Ascending aorta (tissue), 2 donors: ENCODE results near the gene CMTR1. TPM values are rescaled to one million over a fixed set of nuclear protein-coding genes. Genes with fewer than 3 reads are reported as not detected.

Experiments
- DNase-seq, 2 donors: peaks; one replicate each; pipeline ENCODE4 v3.0.0-alpha.2; 2019; ENCODE audit warnings: low spot score in 2 of 2
- H3K27ac ChIP-seq, 2 donors: fragments of 200-600 bp; sonication (generic); one replicate each; pipeline ENCODE4 v1.5.1; 2016 to 2017; ENCODE audit warnings: mild to moderate bottlenecking in 1 of 2
- H3K27me3 ChIP-seq: fragments of 200-600 bp; sonication (generic); one replicate; pipeline ENCODE4 v1.5.1; 2017
- H3K36me3 ChIP-seq, 2 donors: fragments of 200-600 bp; sonication (generic); one replicate each; pipeline ENCODE4 v1.5.1; 2016
- H3K4me1 ChIP-seq, 2 donors: fragments of 200-600 bp; sonication (generic); one replicate each; pipeline ENCODE4 v1.5.1; 2016 to 2017; ENCODE audit warnings: mild to moderate bottlenecking in 1 of 2
- H3K4me3 ChIP-seq, 2 donors: fragments of 200-600 bp; sonication (generic); one replicate each; pipeline ENCODE4 v1.5.1; 2016 to 2017; ENCODE audit warnings: mild to moderate bottlenecking in 1 of 2
- H3K9me3 ChIP-seq, 2 donors: fragments of 200-600 bp; sonication (generic); one replicate each; pipeline ENCODE4 v1.5.1; 2016
- intact Hi-C: fragments of 100-400 bp; cut with DNase I; formaldehyde crosslinking; loops from one replicate; pipeline ENCODE4 v1.15.1; 2023
- total RNA-seq: library from RNA; depleted of rRNA; stranded (reverse); fragments of >200 nt; gene quantifications from one replicate; pipeline ENCODE4 v1.1.0, GENCODE V29; 2016
- TF ChIP-seq, protein P1 (sequence below), 3 experiments: fragments of 200-600 bp in 2 of 3; fragments of 450-650 bp in 1 of 3; sonication (generic) in 2 of 3; IDR thresholded peaks; one replicate each; pipeline ENCODE4 v1.5.1; 2016 to 2019; ENCODE audit warnings: antibody characterized with exemption in 3 of 3, mild to moderate bottlenecking in 1 of 3, moderate library complexity in 1 of 3

The CMTR1 gene
- total RNA-seq, 1 donor from 2014 or later, result 24.5 TPM

DNA sequence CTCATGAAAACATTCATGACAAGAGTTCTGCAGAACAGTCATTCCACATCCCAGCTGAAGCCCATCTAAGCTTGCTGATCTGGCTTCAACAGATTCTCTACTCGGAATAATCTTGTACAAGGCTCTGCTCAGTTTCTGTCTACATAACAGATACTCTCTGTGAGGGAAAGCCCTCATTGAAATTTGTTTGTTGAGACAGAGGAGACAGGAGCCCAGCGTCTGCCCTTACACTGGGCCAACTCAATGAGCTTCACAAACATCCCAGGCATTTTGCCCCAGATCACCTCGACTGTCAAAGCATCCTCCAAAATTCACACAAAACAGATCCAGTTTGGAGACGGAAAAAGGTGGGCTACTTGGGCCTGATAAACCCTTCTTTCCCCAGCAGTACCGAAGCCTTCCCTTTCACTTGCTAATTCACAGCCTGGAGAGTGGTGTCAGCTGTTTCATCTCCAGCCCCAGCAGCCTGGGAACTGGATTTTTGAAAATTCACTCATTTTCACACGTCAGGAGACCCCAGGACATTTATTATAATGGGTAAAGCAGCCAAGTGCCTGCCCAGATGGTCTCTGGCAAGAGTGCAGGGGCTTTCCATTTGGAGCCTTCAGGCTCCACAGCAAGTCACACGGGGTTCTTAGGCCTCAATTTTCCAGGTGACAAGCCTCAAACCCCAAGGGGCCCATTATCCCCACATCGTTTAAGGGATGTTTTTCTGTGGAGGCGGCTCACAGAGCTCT lies 59.4 kb downstream of the CMTR1 start:
- TF ChIP-seq, protein P1, sequence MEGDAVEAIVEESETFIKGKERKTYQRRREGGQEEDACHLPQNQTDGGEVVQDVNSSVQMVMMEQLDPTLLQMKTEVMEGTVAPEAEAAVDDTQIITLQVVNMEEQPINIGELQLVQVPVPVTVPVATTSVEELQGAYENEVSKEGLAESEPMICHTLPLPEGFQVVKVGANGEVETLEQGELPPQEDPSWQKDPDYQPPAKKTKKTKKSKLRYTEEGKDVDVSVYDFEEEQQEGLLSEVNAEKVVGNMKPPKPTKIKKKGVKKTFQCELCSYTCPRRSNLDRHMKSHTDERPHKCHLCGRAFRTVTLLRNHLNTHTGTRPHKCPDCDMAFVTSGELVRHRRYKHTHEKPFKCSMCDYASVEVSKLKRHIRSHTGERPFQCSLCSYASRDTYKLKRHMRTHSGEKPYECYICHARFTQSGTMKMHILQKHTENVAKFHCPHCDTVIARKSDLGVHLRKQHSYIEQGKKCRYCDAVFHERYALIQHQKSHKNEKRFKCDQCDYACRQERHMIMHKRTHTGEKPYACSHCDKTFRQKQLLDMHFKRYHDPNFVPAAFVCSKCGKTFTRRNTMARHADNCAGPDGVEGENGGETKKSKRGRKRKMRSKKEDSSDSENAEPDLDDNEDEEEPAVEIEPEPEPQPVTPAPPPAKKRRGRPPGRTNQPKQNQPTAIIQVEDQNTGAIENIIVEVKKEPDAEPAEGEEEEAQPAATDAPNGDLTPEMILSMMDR (IDR thresholded peaks at IDR 0.05), result no peak
- Histone ChIP-seq H3K9me3 (no peaks in the 10 kb centered on the region), H3K4me3 (no peak overlapping the region), H3K27me3 (no peaks in the 10 kb centered on the region), H3K27ac (no peak overlapping the region), H3K4me1 (no peaks in the 10 kb centered on the region), H3K36me3 (no peaks in the 10 kb centered on the region)
- intact Hi-C loops, result no loop called here
- DNase-seq, result no peak

DNA sequence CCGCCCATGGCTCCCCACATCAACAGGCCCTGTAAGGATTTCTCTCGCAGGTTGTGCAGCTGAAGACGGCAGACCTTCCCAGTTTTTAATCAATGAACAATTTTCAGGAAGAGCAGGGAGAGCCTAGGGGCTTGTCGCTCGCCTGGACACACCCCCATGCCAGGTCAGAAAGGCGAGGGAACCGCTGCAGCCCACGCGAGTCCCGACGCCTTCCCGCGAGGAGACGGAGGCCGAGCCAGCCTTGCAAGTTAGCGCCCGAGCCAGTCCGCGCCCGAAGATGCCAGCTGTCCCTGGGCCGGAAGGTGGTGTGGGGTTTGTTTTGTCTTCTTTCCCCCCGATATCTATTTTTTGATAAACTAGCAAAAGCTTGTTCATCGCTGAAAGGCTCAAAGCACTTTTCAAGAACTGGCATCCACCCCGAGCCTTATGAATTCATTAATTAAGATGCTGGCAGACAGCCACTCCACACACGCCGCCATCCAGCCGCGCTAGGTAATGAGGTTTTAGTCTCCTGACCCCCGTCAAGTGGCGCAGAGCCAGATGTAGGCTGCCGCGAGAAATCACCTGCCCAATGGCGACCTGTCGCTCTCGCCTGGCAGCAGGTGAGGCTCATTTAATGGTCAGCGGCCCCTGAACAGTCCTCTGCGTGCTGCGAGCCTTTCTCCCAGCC lies 60.1 kb downstream of the CMTR1 start:
- H3K27ac ChIP-seq, result no peak overlapping the region

DNA sequence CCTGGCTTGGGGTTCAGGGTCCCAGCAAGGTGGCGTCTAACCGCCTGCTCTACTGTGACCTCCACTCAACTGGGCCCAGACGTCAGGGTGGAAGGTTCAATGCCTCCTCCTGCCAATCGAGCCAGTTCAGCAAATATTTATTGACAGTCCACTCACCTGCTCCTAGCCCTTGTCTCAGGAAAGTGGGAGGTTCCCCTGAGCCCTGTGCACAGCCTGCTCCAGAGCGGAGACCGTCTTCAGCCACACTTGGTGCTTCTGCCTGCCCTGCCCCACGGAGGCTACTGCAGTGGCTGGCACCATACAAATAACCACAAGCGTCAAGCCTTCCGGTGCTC lies 60.6 kb downstream of the CMTR1 start:
- no peaks in the 10 kb centered on the region for H3K27me3 ChIP-seq
- TF ChIP-seq, protein P1 (IDR thresholded peaks at IDR 0.05), result no peak
- no peak overlapping the region for H3K4me3 ChIP-seq
- no peak overlapping the region for H3K27ac ChIP-seq
- DNase-seq, result no peak
- H3K9me3 ChIP-seq, result no peaks in the 10 kb centered on the region
- intact Hi-C loops, result no loop called here
- H3K4me1 ChIP-seq, result no peaks in the 10 kb centered on the region
- no peaks in the 10 kb centered on the region for H3K36me3 ChIP-seq

More for the DNA sequence above, 60.1 kb downstream of the CMTR1 start:
- DNase-seq, result no peak
- no peaks in the 10 kb centered on the region for H3K36me3 ChIP-seq
- H3K27me3 ChIP-seq, result no peaks in the 10 kb centered on the region
- H3K4me3 ChIP-seq, result no peak overlapping the region
- TF ChIP-seq, protein P1 (IDR thresholded peaks at IDR 0.05), result no peak
- H3K4me1 ChIP-seq, result no peaks in the 10 kb centered on the region
- no peaks in the 10 kb centered on the region for H3K9me3 ChIP-seq
- intact Hi-C loops, result no loop called here

DNA sequence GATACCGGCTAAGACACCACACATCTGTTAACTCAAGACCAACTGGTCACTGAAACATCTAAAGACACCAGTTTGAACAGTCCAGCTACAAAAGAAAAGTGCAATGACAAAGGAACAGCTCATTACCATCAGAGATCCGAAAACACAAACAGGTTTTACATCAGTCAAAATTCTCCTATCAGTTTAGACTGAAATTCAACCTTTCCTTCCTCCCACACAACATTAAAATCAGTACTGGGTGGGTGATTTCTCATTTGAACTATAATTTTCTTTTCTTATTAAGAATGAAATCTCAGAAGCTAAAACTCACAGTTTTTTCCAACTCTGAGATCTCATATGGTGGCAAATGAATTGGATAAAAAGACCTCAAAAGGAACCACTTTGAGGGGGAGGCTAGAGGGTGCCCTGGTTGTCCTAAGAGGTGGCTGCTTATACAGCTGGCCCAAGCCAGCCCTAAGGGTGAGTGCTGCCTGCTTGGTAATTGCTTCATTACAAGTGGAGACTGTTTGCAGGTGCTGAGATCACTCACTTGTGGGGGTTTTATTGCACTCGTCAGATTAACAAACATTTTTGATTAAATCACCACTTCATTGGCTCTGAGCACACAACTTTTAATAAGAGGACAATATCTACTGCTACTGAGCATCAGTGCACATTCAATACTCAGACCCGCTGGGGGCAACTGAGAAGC lies 62.4 kb downstream of the CMTR1 start:
- Histone ChIP-seq H3K9me3 (no peaks in the 10 kb centered on the region), H3K36me3 (no peaks in the 10 kb centered on the region), H3K27me3 (no peaks in the 10 kb centered on the region), H3K27ac (no peak overlapping the region), H3K4me3 (no peak overlapping the region), H3K4me1 (no peaks in the 10 kb centered on the region)
- intact Hi-C loops, result loop anchor here (5.0 kb wide), 1 partner anchor 197 kb away; no protein-coding TSS in a partner anchor
- TF ChIP-seq, protein P1 (IDR thresholded peaks at IDR 0.05), result no peak
- no peak for DNase-seq

DNA sequence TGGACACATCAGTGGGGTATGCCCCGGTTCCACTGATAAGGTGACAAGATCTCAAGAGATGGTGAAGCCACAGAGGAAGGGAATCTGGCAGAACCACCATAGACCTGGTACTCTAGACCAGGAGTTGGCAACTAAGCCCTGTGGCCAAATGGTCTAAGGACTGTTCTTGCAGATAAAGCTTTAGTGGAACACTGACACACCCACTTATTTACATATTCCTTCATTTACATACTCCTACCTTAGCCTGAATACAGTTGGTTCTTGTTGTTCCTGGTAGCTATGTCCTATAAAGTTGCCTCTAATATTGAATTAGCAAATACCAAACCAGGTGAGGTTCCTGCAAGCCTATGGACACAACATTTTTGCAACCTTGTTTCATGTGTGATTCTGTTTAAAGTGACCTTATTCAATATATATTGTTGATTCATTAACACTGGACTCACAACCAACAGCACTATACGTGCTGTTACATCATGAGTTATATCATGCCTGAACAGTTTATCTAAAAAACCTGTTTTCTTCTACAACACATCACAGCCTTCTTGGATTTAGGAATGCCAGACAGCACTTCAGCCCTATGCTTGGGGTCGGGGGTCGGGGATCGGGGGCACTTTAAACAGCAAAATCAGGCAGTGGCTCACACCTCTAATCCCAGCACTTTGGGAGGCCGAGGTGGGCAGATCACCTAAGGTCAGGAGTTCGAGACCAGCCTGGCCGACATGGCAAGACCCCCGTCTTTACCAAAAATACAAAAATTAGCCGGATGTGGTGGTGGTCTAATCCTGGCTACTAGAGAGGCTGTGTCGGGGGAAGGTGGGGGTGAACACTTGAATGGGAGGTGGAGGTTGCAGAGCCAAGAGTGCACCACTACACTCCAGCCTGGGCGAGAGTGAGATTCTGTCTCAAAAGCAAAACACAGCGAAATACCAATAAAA lies 64.2 kb downstream of the CMTR1 start:
- no peak for DNase-seq
- Histone ChIP-seq H3K36me3 (no peaks in the 10 kb centered on the region), H3K9me3 (no peaks in the 10 kb centered on the region), H3K4me3 (no peak overlapping the region), H3K27ac (no peak overlapping the region), H3K27me3 (no peaks in the 10 kb centered on the region), H3K4me1 (no peaks in the 10 kb centered on the region)
- TF ChIP-seq, protein P1 (IDR thresholded peaks at IDR 0.05), result no peak
- intact Hi-C loops, result loop anchor here (5.0 kb wide), 1 partner anchor 195 kb away; no protein-coding TSS in a partner anchor
